GM12878 (cell line): ENCODE measurements around the gene NEGR1. TPM values are rescaled to one million over a fixed set of nuclear protein-coding genes. Genes with fewer than 3 reads are reported as not detected.

Experiments used
- ATAC-seq: fragments of 200-7000 bp; cut with Tn5 transposase; 3 replicates; pipeline ENCODE4 v1.9.1; 2020; ENCODE audit warnings: mild to moderate bottlenecking, moderate library complexity
- BruUV-seq: library from RNA; stranded (reverse); fragments of 400-500 nt; replicated peaks from 2 replicates; lab custom pipeline; 2021; lab: Mats Ljungman, UMichigan
- CTCF ChIA-PET: fragments of 300-600 bp; sonication (Branson Sonifier 250); formaldehyde crosslinking; extraction: SDS; loops from one replicate; lab custom pipeline; 2021; ENCODE audit warnings: inconsistent platforms; lab: Yijun Ruan, JAX
- POLR2A ChIA-PET: fragments of 350-600 bp; formaldehyde crosslinking; extraction: SDS; loops from one replicate; lab custom pipeline; 2021; ENCODE audit warnings: inconsistent platforms; lab: Charles Lee
- RAD21 ChIA-PET: fragments of 300-600 bp; sonication (Branson Sonifier 250); formaldehyde crosslinking; loops from one replicate; lab custom pipeline; 2023; ENCODE audit warnings: antibody characterized with exemption; ENCODE audit not compliant: unreplicated experiment; lab: Charles Lee
- SMC1A ChIA-PET: fragments of 300-600 bp; sonication (Branson Sonifier 250); formaldehyde crosslinking; loops from one replicate; lab custom pipeline; 2023; ENCODE audit not compliant: unreplicated experiment, uncharacterized antibody; lab: Charles Lee
- DNase-seq: peaks from one replicate; pipeline ENCODE4 v3.0.0-alpha.2; 2011; ENCODE audit warnings: low read depth, low spot score
- FAIRE-seq: peaks from 3 replicates; lab custom pipeline; 2011; peaks lifted over from hg19 to GRCh38; lab: Jason Lieb, UNC
- H2AFZ ChIP-seq: 2 replicates; pipeline ENCODE4 v1.6.0; 2011; ENCODE audit warnings: low read depth, low read length, control low read depth; ENCODE audit not compliant: control insufficient read depth
- H3K27ac ChIP-seq: 2 replicates; pipeline ENCODE4 v1.5.1; 2011; ENCODE audit warnings: control low read depth; ENCODE audit not compliant: control insufficient read depth, insufficient read depth
- H3K27me3 ChIP-seq, 2 experiments: replicated peaks in 1 of 2; 2 replicates each; pipeline versions ENCODE4 v1.6.0 to v1.6.1; 2011; ENCODE audit warnings: low read length in 1 of 2; ENCODE audit not compliant: control insufficient read depth in 2 of 2, insufficient read depth in 2 of 2
- H3K36me3 ChIP-seq, 2 experiments: 2 replicates each; pipeline ENCODE4 v1.5.1; 2011; ENCODE audit warnings: low read length in 1 of 2; ENCODE audit not compliant: control insufficient read depth in 2 of 2, insufficient read depth in 2 of 2
- H3K4me1 ChIP-seq: 2 replicates; pipeline ENCODE4 v1.6.1; 2011; ENCODE audit warnings: mild to moderate bottlenecking, low read length, moderate library complexity, mixed read lengths; ENCODE audit not compliant: control insufficient read depth, insufficient read depth
- H3K4me2 ChIP-seq: 2 replicates; pipeline ENCODE4 v1.6.0; 2011; ENCODE audit warnings: control low read depth; ENCODE audit not compliant: control insufficient read depth, insufficient read depth
- H3K4me3 ChIP-seq: fragments of 200-600 bp; sonication (generic); 2 replicates; pipeline ENCODE4 v1.5.1; 2016
- H3K79me2 ChIP-seq: 2 replicates; pipeline ENCODE4 v1.6.0; 2011; ENCODE audit warnings: low read length; ENCODE audit not compliant: control insufficient read depth, insufficient read depth
- H3K9ac ChIP-seq: 2 replicates; pipeline ENCODE4 v1.8.0; 2011; ENCODE audit warnings: low read length, control low read depth, mixed read lengths; ENCODE audit not compliant: control insufficient read depth, insufficient read depth
- H3K9me3 ChIP-seq: replicated peaks from 3 replicates; pipeline ENCODE4 v1.5.1; 2011; ENCODE audit warnings: mild to moderate bottlenecking, low read length; ENCODE audit not compliant: control insufficient read depth, insufficient read depth
- H4K20me1 ChIP-seq: 2 replicates; pipeline ENCODE4 v1.6.0; 2011; ENCODE audit not compliant: control insufficient read depth, insufficient read depth
- CHD1 ChIP-seq: IDR thresholded peaks from 2 replicates; pipeline ENCODE4 v1.6.1; 2012; ENCODE audit warnings: low read depth, low read length, improper control_type of control experiment
- CHD2 ChIP-seq: IDR thresholded peaks from 2 replicates; pipeline ENCODE4 v1.6.1; 2011; ENCODE audit warnings: low read depth, low read length, improper control_type of control experiment, borderline replicate concordance
- HSF1 ChIP-seq: fragments of 150-350 bp; IDR thresholded peaks from 2 replicates; pipeline ENCODE4 v1.6.1; 2014; ENCODE audit warnings: mild to moderate bottlenecking, low read depth, low read length
- LARP7 ChIP-seq: fragments of 450-650 bp; IDR thresholded peaks from 2 replicates; pipeline ENCODE4 v1.6.1; 2017; ENCODE audit warnings: mild to moderate bottlenecking
- NKRF ChIP-seq: fragments of 450-650 bp; conservative IDR thresholded peaks from 2 replicates; pipeline ENCODE4 v1.6.1; 2017; ENCODE audit warnings: mild to moderate bottlenecking, moderate library complexity
- TBL1XR1 ChIP-seq: IDR thresholded peaks from 2 replicates; pipeline ENCODE4 v1.6.1; 2012; ENCODE audit warnings: low read depth, low read length, improper control_type of control experiment
- WGBS: methylation state at CpG from one replicate; pipeline ENCODE4 v1.1.6; 2016; ENCODE audit warnings: low lambda C conversion rate; ENCODE audit not compliant: insufficient replicate concordance, insufficient coverage; ENCODE audit errors: missing lambda C conversion rate; 5-methylcytosine and 5-hydroxymethylcytosine counted together
- in situ Hi-C: fragments of 300-500 bp; cut with MboI; formaldehyde crosslinking; loops from 9 replicates; pipeline ENCODE4 v1.14.3; 2018; ENCODE audit warnings: mixed read lengths
- intact Hi-C: fragments of 100-400 bp; cut with micrococcal nuclease; formaldehyde crosslinking; loops from one replicate; pipeline ENCODE4 v1.14.2; 2022; ENCODE audit not compliant: unreplicated experiment
- polyA plus RNA-seq, 11 experiments: library from polyadenylated mRNA; depleted of rRNA in 4 of 11; unstranded in 6 of 11; stranded (reverse) in 5 of 11; fragments of >200 nt; fragmentation: Nextera tagmentation in 4 of 11; fragmentation: Illumina TruSeq in 1 of 11; extraction: Ambion mirVana in 4 of 11; extraction: Trizol in 1 of 11; gene quantifications; 1 replicate in 1 of 11; 2 replicates in 10 of 11; pipeline versions ENCODE4 v1.2.1 to v1.2.3, GENCODE V29; 2011 to 2016; ENCODE audit warnings: inconsistent platforms in 2 of 11, missing spikeins in 2 of 11, low read depth in 1 of 11
- total RNA-seq, 4 experiments: library from RNA; depleted of rRNA in 3 of 4; stranded (reverse); fragments of >200 nt in 3 of 4; fragmentation: Illumina TruSeq in 1 of 4; extraction: Trizol in 1 of 4; gene quantifications; 2 replicates each; pipeline versions ENCODE4 v1.2.1 to v1.2.3, GENCODE V29; 2013 to 2021

The NEGR1 gene
- total and polyA plus RNA-seq, 10 of the 15 experiments (the other 5 are each of a cell fraction or from before 2014, with no cell fraction given): under 0.01 to 0.03 (median 0.01) TPM; not detected in 7

GRCh38 chr1:71921204-71921603 lies 361.1 kb downstream of the NEGR1 start:
- no peak overlapping the region for H3K4me3 ChIP-seq
- H3K4me2 ChIP-seq: no peak overlapping the region
- intact Hi-C loops (no loop called here), in situ Hi-C loops (no loop called here)
- H3K27ac ChIP-seq: no peak overlapping the region
- no peaks in the 10 kb centered on the region for H3K36me3 ChIP-seq
- H3K27me3 ChIP-seq: no peaks in the 10 kb centered on the region; a peak in 1 of 4 replicates
- ChIA-PET RAD21 (no interaction called here), SMC1A (interaction anchor here (1.4 kb wide), 1 partner anchor 11 kb away, joined by 6 read pairs; no protein-coding TSS in a partner anchor)
- H3K4me1 ChIP-seq: no peaks in the 10 kb centered on the region
- H2AFZ ChIP-seq: no peak overlapping the region
- no peak for FAIRE-seq
- H3K9ac ChIP-seq: no peak overlapping the region
- WGBS: 0% methylated on average over 1 of the region's 1 CpG
- ATAC-seq: no peak
- no TSS peak for BruUV-seq
- TF ChIP-seq CHD2: no peak
- no peak for TF ChIP-seq HSF1
- TF ChIP-seq LARP7: no peak
- TF ChIP-seq NKRF: no peak
- TF ChIP-seq TBL1XR1: no peak
- no peak for TF ChIP-seq CHD1
- TF ChIP-seq, all 136 proteins: peak for 0
- H3K9me3 ChIP-seq: no peaks in the 10 kb centered on the region
- H4K20me1 ChIP-seq: no peaks in the 10 kb centered on the region
- no peaks in the 10 kb centered on the region for H3K79me2 ChIP-seq
- no peak for DNase-seq
- ChIA-PET CTCF (interaction anchor here (0.8 kb wide), 1 partner anchor 27 kb away, joined by 3 read pairs; no protein-coding TSS in a partner anchor), POLR2A (no interaction called here)
